Activated CD8-positive, alpha-beta memory T cell treated with anti-CD3 and anti-CD28 coated beads for 24 hours (primary cell): Measurements from ENCODE around the gene NUP98.
A peak's percentile ranks its signal among the peaks of the same experiment; 100 is the strongest.
"Not testable (repeated sequence)": the region's sequence is repeated elsewhere in the genome, so short reads cannot be mapped to it uniquely, and the experiment has no call there.

Source experiments
- DNase-seq: peaks from one replicate; pipeline ENCODE4 v3.0.0-alpha.2; 2020

Gene NUP98

GRCh38 chr11:3825473-3826154 lies 28.3 kb upstream of the NUP98 start:
- DNase-seq = no peak

- DNase-seq = peak; percentile 90
These were observed 27.5 kb upstream of the NUP98 start for GRCh38 chr11:3824714-3825472.

- no peak for DNase-seq
These were observed 26.6 kb upstream of the NUP98 start for GRCh38 chr11:3823762-3824506.

- no peak for DNase-seq
These were observed 25.9 kb upstream of the NUP98 start for GRCh38 chr11:3823303-3823702.

- DNase-seq = no peak
These were observed 25.0 kb upstream of the NUP98 start for GRCh38 chr11:3822312-3822711.

GRCh38 chr11:3820971-3821370 lies 23.6 kb upstream of the NUP98 start:
- no peak for DNase-seq

GRCh38 chr11:3817181-3817800 lies 19.9 kb upstream of the NUP98 start:
- DNase-seq = no peak

- no peak for DNase-seq
These were observed 19.3 kb upstream of the NUP98 start for GRCh38 chr11:3816673-3817072.

GRCh38 chr11:3815845-3816244 lies 18.5 kb upstream of the NUP98 start:
- DNase-seq = no peak

GRCh38 chr11:3814832-3815231 lies 17.5 kb upstream of the NUP98 start:
- DNase-seq = not testable (repeated sequence)

GRCh38 chr11:3810951-3811350 lies 13.6 kb upstream of the NUP98 start:
- no peak for DNase-seq

GRCh38 chr11:3810446-3810845 lies 13.1 kb upstream of the NUP98 start:
- DNase-seq = no peak

- DNase-seq = no peak
These were observed 12.2 kb upstream of the NUP98 start for GRCh38 chr11:3809624-3809928.

GRCh38 chr11:3808861-3809623 lies 11.7 kb upstream of the NUP98 start:
- DNase-seq = no peak

GRCh38 chr11:3807909-3808860 lies 10.8 kb upstream of the NUP98 start, which contains the start of gene PGAP2:
PGAP2 (plus strand) TSS chr11:3808560; CDS start chr11:3811260, 2,700 bp downstream.
- DNase-seq = peak; percentile 85

- no peak for DNase-seq
These were observed 6.6 kb upstream of the NUP98 start for GRCh38 chr11:3803726-3804495.

- DNase-seq = no peak
These were observed 4.8 kb upstream of the NUP98 start for GRCh38 chr11:3802011-3802790.

GRCh38 chr11:3799873-3800272 lies 2.5 kb upstream of the NUP98 start:
- DNase-seq = no peak

GRCh38 chr11:3799143-3799542 lies 1.8 kb upstream of the NUP98 start:
- DNase-seq = no peak

GRCh38 chr11:3796801-3797328 lies 489 bp downstream of the NUP98 start:
- DNase-seq = no peak
